ENCODE measurements around the gene MAB21L2.

The MAB21L2 gene

DNA sequence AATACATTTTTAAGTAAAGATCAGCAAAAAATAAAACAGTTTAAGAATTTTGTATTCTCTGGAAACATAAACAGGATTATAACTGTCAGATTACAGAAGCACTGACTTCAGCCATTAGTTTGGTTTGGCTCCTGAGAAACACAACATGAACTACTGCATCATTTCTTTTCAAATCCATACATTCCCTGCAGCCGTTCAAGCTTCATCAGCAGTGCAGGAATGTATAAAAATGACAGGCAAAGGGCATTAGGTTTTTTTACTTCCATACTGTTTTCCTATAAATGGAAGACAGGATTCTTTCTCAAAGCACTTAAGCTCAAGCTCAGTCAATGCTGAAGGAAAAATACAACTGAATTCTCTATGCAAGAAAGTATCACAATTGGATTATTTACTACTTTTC is 4.2 kb upstream of the MAB21L2 start:
- DNase-seq (ENCODE audit: low spot score): no peak

DNA sequence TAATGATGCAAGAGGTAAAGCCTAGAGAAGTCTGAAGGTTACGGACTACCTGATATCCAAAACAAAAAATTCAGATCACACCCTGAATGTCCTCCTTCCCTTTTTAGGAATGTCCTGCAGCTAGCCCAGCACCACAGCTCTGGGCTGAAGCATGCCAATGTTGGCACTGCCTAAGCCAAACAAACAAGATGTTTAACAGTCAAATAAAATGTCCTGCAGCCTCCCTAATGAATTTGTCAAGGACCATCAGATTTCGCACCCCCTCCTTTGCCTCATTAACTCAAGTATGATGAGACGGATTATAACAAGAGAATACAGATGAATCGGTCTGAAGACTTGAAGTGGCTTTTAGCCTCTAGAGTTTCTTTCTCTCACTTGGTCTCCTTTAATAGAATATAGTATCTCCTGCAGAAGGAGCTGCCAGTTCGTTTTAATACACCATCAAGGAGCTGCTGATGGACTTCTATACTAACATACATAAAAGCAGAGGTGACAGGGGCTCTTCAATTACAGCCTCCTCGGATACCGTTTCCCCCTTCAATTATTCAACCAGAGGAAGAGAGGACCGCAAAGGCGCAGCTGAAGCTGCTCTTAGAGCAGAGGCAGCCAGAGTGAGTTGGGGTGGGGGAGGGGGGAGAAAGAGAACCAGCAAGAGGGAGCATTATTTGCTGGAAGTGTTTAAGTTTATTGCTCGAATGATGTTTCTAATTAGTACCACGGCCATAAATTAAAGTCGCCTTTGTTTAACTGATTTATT is 3.0 kb upstream of the MAB21L2 start:
- no peak for DNase-seq (ENCODE audit: low spot score)

DNA sequence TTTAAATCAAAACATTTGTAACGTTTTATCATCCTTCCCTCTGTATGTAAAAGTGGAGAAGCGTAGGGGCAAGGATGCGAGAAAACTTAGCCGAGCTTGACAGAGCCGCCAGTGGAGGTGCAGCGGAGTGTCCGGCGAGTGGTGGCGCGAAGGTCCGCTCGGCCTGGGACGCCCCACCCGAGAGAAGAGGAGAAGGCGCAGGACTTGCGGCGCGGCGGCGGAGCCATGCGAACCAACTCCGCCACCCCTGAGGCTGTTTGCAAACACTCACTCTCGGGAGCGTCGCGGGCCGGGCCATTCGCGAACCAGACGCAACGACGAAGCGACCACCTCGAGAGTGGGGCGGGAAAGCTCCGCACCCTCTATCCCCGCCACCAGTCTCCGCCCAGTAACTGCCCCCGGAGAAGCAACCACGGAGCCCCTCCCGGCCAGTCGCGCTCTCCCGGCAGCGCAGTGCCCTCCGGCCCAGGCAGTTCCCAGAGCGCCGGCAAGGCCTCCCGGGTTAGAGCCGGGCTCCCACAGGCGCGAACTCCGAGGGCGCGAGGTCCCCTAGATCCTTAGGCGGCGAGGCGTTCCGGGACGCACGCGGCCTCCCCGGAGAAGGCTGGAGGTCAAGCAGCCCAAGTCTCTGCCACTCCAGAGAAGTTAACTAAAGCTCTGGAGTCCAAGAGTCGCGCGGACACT is 2.3 kb upstream of the MAB21L2 start:
- DNase-seq (ENCODE audit: low spot score): no peak

DNA sequence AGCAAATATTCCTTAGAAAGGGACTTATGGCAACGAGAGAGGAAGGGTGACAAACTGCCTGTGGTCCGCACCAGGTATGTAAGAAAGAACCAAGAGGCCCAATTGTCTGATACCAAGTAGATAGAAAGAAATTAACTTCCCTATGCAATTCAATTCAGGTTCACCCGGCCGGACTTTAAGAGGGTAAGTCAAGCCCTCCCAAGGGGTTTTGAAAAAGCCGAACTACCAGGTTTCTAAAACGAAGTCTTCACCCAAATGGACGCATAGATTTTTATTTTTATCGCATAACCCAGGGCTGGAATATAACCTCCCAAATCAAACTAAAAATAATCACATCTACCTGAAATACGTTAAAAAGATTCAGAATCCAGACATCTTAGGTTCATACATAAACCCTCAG is 1.6 kb upstream of the MAB21L2 start:
- DNase-seq (ENCODE audit: low spot score): no peak

DNA sequence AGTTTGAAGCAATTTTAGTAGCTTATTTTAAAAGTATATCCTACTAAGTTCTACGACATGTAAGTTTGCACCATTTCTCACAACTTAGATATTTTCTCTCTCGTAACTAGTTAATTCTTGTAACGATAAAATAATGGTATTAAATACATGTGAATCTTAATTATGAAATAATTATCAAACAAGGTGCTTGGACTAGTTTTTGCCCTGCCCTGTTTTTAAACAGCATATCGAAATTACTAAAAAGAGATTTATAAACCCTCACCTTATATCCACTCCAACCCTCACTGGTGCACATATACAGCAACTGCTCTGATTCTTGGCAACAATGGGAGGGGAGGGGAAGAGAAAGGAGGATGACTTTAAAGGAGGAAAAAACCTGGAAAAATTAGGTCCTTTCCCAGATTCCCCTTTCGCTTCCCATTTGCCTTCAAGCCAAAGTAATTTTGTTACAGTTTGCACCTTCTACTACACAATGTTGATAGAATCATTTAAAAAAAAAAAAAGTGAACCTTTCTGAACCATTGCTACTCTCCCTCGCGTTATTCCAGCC is 820 bp upstream of the MAB21L2 start:
- no peak for DNase-seq (ENCODE audit: low spot score)

DNA sequence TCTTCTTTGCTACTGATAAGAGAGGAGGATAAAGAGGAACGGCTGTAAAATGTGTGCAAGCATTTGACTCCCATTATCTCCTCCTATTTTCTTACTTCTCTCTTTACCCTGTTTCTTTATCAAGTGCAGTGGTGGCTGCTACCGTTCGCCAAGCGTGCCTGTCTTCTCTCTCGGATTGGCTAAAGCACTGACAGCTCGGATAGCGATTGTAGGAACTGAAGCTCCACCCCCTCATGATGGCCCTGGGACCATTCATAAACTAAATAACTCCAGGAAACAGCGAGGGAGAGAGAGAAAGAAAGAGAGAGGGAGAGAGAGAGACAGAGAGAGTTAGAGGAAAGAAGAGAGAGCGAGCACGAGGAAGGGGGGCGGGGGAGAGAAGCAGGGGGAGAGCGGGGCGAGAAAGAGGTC is 305 bp upstream of the MAB21L2 start:
- no peak for DNase-seq (ENCODE audit: low spot score)

DNA sequence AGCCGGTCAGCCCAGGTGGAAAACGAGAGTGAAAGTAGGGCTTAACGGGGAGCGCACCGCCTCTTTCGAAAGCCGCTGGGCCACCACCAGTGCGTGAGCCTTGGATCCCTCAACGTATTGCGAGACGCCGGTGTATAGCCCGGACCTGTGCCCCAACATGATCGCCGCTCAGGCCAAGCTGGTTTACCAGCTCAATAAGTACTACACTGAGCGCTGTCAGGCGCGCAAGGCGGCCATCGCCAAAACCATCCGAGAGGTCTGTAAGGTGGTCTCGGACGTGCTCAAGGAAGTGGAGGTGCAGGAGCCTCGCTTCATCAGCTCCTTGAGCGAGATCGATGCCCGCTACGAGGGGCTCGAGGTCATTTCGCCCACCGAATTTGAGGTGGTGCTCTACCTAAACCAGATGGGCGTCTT is 929 bp downstream of the MAB21L2 start:
- DNase-seq (ENCODE audit: low spot score): no peak

DNA sequence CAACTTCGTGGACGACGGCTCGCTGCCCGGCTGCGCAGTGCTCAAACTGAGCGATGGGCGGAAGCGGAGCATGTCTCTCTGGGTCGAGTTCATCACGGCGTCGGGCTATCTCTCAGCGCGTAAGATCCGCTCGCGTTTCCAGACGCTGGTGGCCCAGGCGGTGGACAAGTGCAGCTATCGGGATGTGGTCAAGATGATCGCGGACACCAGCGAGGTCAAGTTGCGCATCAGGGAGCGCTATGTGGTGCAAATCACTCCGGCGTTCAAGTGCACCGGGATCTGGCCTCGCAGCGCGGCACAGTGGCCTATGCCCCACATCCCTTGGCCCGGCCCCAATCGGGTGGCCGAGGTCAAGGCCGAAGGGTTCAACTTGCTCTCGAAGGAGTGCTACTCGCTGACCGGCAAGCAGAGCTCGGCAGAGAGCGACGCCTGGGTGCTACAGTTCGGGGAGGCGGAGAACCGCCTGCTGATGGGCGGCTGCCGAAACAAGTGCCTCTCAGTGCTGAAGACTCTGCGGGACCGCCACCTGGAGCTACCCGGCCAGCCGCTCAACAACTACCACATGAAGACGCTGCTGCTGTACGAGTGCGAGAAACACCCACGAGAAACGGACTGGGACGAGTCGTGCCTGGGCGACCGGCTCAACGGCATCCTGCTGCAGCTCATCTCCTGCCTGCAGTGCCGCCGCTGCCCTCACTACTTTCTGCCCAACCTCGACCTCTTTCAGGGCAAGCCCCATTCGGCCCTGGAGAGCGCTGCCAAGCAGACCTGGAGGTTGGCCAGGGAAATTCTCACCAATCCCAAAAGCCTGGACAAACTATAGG is 1.5 kb downstream of the MAB21L2 start:
- no peak for DNase-seq (ENCODE audit: low spot score)

DNA sequence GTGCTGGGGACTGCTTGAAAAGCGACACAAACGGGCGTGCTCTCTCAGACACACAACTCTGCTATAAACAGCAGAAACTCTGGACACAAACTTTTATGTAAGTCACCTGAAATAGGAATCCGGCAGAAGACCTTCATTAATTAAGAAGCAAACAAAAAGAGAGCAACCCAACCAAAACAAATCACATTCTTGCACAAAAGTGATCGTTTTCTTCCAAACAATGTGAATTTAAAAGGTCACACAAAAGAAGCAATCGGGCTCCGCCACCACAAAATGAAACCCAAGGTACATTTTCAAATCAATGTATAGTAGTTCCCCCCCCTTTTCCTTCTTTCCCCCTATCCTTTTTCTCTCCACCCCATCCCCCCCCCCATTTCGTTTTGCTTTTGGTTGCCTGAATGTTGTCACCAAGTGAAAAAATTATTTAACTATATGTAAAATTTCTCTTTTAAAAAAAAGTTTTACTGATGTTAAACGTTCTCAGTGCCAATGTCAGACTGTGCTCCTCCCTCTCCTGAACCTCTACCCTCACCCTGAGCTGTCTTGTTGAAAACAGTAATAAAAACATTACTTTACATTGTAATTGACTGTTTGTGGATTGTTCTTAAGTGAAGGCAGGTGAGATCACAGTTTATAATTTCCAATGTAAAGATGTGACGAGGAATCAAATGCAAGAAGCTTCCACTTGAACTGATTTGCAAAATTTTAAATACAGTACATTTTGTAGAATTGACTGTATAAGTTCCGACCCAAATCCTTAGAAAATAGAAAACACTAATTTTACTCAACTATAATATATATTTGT is 2.4 kb downstream of the MAB21L2 start:
- no peak for DNase-seq (ENCODE audit: low spot score)

DNA sequence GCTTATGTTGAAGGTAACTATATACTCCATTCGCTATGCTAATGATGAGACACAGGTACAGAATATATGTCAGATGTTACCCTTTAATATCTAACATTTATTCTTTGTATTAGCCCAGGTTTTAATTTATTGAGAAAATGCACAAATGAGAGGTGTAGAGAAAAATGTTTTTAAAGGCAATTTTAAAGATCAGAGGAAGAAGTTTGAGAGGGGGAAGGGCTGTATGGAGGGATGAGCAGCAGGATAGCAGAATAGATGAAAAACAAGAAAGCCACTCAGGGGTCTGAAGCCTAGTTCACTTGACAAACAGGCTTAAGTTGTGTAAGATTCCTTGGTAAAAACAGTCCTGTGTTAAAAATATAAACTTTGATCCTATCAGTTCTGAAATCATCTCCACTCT is 3.7 kb downstream of the MAB21L2 start:
- no peak for DNase-seq (ENCODE audit: low spot score)

DNA sequence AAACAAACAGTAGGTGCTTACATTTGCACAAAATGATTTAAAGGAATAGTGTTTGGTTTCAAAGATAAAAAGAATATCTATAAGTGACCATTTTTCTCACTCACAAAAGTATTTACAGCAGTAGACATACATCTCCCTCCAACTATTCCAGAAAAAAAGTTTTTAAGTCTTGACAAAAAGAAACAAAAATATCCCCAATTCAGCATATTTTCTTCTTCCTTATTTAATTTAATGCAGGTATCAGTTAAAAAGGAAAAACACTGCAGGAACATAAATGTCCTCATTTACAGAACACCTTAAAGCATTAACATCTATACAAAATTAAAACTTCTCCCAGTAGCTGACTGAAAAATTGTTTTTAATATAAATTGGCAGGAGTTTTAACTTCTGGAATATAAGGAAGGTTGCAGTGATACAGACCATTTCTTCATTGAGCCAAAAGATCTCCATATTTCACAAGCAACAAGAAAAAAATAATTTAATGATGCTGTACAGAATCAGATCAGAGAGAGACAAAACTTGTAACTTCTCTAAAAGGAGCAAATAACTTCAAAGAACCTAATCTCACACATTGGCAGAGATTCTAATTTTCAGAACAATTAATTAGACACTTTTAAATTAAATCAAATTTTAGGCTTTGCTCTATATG is 4.3 kb downstream of the MAB21L2 start:
- no peak for DNase-seq (ENCODE audit: low spot score)

DNA sequence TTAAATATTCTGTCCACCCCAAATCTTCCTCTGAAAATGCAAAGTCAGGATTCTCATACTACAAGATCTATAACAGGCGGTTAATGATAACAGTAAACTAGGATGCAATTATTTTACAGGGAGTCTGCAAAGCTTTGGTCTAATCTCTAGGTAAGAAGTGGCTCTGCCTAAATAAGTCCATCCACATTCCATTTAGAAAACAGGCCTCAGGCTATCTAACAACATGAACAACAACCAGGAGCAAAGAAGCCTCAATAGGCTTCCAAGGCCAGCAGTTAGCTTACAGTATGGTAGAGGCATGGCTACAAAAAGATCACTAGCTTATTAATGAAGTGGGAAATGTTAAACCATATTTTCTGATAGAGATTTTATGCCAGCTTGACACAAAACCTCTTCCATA is 6.4 kb downstream of the MAB21L2 start:
- DNase-seq (ENCODE audit: low spot score): no peak

DNA sequence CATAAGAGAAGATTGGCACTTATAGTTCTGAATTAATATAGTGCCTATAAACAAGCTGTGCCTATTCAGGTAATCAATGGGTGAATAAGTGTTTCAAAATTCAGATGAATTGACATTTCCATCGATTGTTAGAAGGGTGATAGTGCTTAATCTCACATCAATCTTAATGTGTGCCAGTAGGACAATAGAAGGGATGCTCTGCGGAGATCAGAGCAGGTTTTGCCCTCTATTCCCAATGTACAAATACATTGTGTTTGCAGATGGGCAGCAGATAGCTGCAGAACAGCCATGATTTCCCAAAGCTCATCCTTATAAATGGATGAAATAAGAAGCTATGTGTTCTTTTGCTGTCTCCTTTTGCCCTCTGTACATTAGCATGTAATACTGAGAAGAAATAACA is 7.2 kb downstream of the MAB21L2 start:
- no peak for DNase-seq (ENCODE audit: low spot score)

DNA sequence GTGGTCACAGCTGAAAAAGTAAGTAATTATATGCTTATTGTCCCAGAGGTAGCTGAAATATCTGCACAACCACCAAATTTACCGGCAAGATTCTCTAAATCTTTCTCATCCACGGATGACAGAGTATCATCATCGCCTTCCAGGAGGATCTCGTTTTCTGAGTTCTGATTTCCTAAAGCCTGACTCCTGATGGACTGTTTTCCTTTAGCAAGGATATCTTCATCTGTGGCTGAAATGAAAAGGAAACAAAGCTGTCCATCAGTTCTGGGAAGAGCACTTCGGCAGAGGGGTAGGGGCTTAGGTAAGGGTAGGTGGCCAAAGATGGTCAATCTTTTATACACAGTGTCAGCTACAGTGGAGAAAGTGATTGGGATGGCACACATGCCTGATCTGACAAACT is 8.7 kb downstream of the MAB21L2 start:
- no peak for DNase-seq (ENCODE audit: low spot score)

DNA sequence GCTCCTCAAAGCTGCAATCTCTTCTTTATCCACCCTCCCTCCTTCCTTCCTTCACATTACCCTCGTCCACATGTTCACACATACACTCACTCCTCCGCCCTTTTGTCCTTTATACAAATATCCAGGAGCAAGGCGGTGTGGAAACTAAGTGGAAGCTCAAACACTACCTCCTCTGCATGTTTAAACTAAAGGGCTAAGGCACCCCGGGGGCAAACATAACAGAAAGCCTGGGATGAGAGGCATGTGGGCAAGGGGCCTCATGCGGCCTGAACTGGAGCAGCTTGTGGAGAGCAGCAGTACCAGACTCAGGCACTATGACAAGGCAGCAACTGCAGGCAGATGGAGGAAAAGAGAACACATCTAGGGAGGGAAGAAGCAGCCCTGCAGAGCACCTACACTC is 9.5 kb downstream of the MAB21L2 start:
- DNase-seq (ENCODE audit: low spot score): no peak

DNA sequence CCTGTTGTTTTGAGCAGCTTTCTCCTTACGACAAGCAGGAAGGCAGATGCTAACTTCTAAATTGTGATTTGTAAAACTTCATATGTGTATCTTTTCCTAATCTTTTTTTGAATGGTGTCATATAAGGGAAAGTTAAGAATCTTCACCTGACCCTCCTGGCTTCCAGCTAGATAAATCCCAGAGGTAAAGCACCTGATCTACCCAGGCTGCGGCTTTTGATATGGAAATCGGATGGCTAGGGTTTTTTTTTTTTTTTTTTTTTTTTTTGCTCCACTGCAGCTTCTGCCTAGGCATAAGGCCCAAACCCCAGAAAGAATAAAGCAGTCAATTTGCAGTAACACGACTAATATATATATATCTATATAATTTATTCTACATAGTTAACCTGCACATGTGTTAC is 10.0 kb downstream of the MAB21L2 start:
- no peak for DNase-seq (ENCODE audit: low spot score)

DNA sequence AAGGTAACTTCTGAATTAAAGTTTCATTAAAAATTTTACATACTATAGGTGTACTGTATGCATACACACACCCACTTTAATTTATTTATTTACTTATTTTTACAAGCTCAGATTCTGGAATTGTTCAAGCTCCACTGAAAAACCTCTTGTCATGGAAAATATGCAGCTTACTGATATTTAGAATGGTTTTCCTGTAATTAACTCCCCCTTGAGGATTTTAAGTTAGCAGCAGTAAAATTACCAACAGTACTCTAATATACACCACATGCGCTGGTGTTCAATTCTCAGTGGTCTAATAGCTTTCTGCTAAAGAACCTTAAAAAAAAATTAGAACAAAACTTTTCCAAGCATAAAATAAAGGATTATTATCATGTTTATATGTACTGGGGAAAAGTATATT is 12.0 kb downstream of the MAB21L2 start:
- no peak for DNase-seq (ENCODE audit: low spot score)

DNA sequence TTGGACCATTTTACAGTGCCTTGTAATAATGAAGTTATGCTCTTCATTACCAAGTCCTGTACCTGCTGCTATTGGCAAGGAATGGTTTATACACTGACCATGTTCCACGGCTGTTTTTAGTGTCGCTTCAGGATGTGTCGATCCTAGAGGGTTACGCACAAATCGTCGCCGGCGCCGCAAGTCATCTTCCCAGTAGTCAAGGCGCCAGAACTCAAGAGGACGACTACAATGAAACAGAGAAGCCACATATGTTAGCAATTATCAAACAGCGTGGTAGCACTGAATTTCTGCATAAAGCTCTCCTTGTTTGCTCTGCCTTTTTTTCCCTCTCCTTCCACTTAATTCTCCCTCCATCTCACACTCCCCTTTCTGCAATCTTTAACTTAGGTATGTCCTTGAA is 17.0 kb downstream of the MAB21L2 start:
- no peak for DNase-seq (ENCODE audit: low spot score)

DNA sequence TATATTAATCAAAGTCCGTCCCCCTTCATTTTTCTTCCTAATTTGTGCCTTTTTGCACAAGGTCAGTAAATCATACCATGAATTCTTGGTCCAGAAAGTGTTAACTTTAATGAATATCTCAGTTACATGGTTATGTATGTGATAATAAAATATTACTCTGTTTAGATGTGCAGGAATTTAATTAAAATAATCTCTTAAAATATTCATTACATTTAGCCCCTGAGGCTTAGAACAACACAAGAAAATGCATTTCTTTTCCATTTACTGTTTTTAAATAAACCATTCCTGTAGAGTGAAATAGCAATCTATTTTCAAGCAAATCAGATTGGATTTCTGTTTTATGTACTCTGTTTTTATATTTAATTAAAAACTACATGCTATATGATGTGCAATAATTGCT is 17.6 kb downstream of the MAB21L2 start:
- DNase-seq (ENCODE audit: low spot score): no peak

DNA sequence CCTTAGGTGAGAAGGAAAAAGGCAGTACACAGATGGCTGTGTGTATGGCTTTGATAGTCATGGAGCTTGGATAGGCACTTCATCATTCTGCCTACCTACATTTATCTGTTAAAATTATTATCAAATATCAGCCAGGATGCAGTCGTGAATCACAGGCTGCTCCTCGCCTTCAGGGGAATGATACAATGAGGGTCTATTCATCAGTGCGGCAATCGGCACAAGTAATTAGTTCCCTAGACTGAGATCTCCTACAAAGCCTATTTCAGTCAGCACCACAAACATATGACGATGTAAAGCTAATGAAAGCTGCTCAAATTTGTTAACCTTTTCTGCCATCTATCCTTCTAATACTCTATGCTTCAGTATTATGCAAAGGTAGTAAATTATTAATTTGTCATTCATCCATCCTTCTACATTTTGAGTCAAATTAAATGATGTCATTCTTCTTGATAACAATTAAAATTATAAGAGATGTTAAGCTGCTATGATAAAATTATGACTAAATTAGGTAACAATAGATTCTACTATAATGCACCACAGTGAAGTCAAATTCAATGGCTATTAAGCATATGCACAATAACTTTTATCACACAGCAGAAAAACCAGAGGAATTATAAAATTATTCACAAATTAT is 19.0 kb downstream of the MAB21L2 start:
- no peak for DNase-seq (ENCODE audit: low spot score)

DNA sequence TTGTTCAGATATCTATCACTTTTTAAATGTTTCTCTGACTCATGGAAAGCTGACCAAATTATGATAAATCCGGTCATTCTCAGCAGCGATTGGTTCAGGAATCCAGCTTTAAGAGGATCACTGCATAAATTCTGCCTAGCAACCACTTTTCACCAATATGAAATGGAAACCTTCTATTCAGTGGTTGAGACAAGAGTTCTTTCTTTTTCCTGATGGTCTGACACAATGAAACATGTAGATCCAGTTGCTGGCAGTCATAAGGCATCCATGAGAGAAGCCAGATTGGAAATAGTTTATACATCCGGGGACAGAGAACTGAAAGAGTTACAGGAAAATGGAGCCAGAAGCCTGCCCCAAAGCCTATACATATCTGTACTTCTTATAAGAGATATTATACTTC is 27.2 kb downstream of the MAB21L2 start:
- no peak for DNase-seq (ENCODE audit: low spot score)

Measured in CD4-positive, alpha-beta T cell treated with Interleukin-15 for 4 hours (primary cell).